GM21528 (cell line): ENCODE data around the gene TUBB4A.
"Not testable (repeated sequence)": the region's sequence is repeated elsewhere in the genome, so short reads cannot be mapped to it uniquely, and the experiment has no call there.

Experiments used
- ATAC-seq: cut with Tn5 transposase; IDR thresholded peaks from one replicate; pipeline ENCODE4 v1.9.1; 2021; ENCODE audit warnings: mild to moderate bottlenecking, moderate library complexity; ENCODE audit not compliant: unreplicated experiment, low FRiP score

Gene TUBB4A

GRCh38 chr19:6527893-6528543, 25.9 kb upstream of the TUBB4A start:
- peak; percentile 45 for ATAC-seq

GRCh38 chr19:6524311-6524710, 22.2 kb upstream of the TUBB4A start:
- no peak for ATAC-seq

GRCh38 chr19:6522712-6523111, 20.6 kb upstream of the TUBB4A start:
- ATAC-seq, result no peak

- no peak for ATAC-seq
Observed at GRCh38 chr19:6521718-6522646, 19.9 kb upstream of the TUBB4A start.

- ATAC-seq, result no peak
Observed at GRCh38 chr19:6519289-6519688, 17.2 kb upstream of the TUBB4A start.

- no peak for ATAC-seq
Observed at GRCh38 chr19:6518145-6518911, 16.2 kb upstream of the TUBB4A start.

- peak; percentile 52 for ATAC-seq
Observed at GRCh38 chr19:6516659-6517291, 14.7 kb upstream of the TUBB4A start.

- ATAC-seq, result peak; percentile 33
Observed at GRCh38 chr19:6516018-6516658, 14.0 kb upstream of the TUBB4A start.

GRCh38 chr19:6514926-6515544, 12.9 kb upstream of the TUBB4A start:
- ATAC-seq, result no peak

GRCh38 chr19:6514089-6514488, 12.0 kb upstream of the TUBB4A start:
- ATAC-seq, result no peak

- no peak for ATAC-seq
Observed at GRCh38 chr19:6510618-6511017, 8.5 kb upstream of the TUBB4A start.

- no peak for ATAC-seq
Observed at GRCh38 chr19:6509118-6509971, 7.2 kb upstream of the TUBB4A start.

- not testable (repeated sequence) for ATAC-seq
Observed at GRCh38 chr19:6508028-6508771, 6.1 kb upstream of the TUBB4A start.

GRCh38 chr19:6503407-6504201, 1.5 kb upstream of the TUBB4A start:
- ATAC-seq, result no peak

GRCh38 chr19:6500837-6501739, 1.0 kb downstream of the TUBB4A start:
- ATAC-seq, result no peak

- ATAC-seq, result no peak
Observed at GRCh38 chr19:6499052-6499790, 2.9 kb downstream of the TUBB4A start.
